NCI-H2081 (cell line): ENCODE measurements around the gene BCORL1.

Experiments
- DNase-seq, 2 experiments: peaks; one replicate each; lab custom pipeline; 2025; lab: John Stamatoyannopoulos, UW

Gene BCORL1

DNA sequence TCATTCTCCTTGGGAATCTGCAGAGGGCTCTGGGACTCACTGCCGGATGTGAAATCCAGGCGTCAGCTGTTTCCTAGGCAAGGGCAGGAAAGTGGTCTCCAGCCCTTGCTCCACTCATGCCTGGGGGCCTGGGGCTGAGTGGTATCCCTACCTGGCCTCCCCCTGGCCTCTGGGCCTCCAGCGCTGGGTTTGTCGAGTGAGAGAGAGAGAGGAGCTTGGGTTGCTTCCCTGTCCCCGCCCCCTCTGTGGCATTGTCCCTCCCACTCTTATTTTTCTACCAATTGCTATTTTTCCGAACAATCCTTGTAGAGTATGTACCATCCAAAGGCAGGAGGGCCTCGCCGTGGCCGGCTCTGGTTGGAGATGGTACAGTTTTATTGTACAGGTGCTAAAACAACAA, 74.8 kb downstream of the BCORL1 start:
- no peak for DNase-seq

DNA sequence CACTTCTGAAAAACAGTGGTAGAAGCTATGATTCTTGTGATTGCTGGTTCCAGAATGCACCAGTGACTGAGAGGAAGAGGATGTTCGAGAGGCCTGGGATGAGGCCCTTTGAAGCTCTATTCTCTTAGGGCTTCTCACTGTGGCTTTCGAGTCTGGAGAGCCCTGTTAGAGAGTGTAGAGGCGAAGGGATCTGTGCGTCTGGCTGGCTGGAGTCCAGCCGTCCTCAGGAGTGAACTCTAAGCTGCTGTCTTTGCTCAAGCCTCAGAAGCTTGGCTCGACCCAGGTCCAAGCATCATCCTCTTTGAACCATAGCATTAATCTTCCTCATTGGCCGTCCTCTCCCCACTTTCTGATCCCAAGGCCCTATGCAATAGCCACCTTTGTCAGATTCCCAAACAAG, 76.2 kb downstream of the BCORL1 start:
- no peak for DNase-seq

DNA sequence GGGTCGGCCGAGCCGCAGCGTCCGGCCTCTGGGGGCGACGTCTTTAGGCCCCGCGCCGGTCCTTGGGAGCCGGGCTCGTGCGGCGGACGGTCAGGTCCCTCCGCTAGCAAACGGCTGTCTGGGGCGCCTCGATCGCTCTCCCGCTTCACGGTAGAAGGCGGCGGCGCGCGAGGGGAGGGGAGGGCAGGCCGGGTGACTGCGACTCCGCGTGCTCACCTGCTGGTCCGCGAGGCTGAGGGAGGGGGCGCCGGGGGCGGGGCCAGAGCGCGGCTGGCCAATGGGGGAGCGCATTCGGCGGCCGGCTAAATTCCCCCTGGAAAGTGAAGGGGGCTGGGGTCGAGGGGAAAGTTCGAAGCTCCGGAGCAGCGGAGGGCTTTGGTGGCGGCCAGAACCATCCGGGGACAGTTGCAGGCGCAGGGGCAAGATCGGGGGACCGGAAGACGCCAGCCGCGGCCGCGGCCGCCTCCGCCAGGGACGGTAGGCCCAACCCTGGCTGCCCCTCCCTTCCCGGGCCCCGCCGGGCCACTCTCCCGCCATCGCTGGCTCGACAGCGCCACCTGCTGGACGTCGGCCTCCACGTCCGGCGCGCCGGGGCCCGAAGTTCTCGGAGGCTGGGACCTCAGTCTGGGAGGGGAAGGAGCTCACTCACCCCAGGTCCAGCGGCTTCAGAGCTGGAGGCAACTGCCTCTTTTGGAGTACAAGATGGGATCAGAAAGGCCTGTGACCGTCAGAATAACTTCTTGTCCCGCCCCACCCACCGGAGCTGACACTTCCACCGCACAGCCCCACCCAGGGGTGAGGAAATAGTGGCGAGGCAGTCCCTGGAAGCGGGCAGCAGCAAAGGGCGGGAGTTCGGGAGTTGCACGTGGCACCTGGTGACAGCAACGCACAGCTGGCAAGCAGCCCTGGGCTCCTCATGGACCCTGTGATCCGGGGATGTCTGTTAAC, 78.0 kb downstream of the BCORL1 start:
- peak; percentile 49 to 61 for DNase-seq

DNA sequence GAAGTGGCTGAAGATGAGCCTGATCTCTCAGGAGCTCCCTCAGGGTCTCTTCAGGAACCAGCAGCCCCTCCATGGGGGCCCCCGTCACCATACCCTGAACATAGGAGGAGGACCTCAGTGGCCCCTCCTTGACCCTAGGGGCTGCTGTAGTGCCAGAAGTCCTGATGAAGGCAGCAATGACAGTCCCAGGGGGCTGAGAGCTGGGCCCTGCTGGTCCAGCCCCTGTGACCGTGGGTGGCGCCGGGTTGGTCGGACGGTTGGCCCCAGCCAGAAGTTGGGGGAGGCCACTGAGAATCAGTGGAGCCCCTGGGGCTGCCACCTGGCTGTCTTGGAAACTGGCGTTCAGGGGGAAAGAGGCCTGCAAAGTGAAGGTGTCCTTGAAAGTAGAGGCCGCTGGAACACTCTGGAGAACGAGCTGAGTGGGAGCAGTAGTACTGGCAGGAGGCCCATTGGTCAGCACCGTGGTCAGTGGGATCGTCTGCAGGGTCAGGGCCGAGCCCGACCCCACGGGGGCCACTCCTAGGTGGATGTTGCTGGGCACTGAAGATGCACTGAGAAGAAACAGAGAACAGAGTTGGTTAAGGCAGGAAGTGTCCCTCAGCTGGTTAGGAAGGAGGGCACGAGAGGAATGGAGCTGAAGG, 84.7 kb downstream of the BCORL1 start:
- DNase-seq = no peak

DNA sequence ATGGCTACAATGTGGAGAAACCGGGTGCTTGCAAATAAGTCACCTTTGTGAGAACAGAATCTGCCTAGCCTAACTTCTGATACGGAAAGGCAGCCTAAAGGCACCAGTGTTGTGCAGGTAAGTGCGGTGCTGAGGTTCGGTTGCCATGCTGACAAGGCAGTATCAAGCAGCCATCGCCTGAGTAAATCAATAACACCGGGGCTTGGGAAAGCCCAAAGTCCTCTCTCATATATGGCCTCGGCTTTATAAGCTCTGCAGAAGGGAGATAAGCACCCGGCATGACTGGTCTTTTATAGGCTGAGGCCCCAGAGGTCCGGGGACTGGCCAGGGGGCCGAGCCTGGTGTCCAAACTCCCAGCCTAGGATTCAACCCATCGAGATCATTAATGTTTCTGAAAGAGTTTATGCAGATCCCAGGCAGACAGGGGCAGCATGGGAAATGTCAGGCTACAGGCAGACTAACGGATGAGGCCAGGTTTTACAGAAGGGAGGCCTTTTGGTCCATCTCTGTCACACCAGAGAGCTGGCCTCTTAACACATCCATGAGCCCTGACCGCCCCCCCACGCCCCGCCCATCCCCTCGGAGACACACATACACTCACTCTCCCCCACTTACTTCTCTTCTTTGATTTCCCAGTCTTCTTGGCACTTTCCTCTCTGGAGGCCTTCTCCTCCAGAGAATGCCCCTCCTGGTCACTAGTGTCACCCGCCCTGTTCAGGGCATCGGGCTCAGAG, 89.3 kb downstream of the BCORL1 start:
- DNase-seq = no peak

DNA sequence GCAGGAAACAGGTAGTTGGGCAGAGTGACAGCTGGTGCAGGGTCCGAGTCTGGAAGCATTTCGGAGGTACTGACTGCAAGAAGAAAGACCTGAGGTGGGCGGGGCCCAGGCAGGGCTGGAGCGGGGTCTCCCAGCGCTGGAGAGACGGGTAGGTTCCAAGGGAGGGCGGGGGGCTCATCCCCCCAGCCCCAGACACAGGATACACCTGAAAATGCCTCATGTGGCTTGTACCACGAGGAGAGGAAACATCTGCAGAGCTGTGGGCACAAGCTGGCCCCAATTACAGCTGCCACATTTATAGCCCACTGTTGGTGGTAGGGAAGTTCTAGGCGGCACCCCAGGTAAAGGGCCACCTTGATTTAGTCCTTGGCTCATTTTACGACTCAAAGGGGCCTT, 89.9 kb downstream of the BCORL1 start:
- no peak for DNase-seq

DNA sequence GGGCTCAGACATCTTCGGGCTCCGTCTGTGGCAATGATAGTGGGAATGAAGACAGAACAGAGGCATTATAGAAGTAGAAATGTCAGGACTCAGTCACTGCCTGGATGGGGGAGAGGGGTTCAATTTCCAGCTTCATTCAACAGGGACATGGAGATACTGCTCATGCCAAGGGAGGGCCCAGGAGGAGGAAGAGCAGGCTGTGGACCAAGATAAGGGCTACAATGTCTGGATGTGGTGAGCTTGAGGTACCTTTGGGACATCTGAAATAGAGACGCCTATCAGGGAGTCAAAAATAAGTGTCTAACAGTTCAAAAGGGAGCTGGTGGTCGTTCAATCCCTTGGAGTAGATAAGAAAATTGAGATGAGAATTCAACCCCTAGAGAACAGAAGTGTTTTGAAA, 93.3 kb downstream of the BCORL1 start:
- no peak for DNase-seq

DNA sequence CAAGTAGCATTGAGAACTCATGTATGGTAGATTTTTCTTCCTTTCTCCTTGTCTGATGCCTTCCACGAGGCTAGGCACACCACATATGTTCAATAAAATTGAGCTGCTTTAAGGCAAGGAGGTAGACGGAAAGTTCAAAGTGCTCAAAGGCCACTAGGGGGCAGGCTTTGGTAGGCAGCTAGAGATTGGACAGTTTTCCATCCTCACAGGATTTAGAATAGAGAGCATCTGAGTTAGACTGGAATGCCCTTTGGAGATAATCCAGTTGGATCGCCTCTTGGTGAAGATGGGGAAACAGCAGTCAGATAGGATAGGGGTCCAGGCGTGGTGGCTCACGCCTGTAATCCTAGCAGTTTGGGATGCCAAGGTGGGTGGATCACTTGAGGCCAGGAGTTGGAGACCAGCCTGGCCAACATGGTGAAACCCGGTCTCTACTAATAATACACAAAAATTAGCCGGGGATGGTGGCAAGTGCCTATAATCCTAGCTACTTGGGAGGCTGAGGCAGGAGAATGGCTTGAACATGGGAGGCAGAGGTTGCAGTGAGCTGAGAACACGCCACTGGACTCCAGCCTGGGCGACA, 97.5 kb downstream of the BCORL1 start:
- DNase-seq = peak; percentile 54 to 57

DNA sequence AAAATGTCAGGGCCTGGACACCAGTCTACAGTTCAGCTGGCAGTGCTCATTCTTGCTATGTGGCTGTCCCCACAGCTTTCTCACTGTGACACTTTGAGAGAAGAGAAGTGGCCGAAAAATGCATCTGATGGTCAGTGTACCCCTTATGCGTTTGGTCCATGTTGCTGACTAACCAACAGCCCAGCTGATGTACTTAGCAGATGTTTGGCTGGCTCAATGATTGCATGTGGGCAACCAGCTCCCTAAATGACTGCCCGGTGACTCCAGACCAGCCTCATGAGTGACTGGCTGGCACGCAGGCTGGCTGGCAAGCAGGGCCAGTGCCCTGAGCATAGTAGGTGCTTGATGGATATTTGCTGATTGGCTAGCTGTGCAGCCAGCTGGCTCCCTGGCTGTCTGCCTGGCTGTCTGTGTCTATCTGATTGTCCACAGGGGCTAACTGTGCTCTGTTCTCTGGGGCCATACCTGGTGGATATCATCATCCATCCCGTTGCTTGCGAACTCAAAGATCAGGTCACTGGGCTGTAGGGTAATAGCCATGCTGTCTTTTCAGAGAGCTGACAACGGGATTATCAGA, 98.4 kb downstream of the BCORL1 start:
- DNase-seq = no peak

DNA sequence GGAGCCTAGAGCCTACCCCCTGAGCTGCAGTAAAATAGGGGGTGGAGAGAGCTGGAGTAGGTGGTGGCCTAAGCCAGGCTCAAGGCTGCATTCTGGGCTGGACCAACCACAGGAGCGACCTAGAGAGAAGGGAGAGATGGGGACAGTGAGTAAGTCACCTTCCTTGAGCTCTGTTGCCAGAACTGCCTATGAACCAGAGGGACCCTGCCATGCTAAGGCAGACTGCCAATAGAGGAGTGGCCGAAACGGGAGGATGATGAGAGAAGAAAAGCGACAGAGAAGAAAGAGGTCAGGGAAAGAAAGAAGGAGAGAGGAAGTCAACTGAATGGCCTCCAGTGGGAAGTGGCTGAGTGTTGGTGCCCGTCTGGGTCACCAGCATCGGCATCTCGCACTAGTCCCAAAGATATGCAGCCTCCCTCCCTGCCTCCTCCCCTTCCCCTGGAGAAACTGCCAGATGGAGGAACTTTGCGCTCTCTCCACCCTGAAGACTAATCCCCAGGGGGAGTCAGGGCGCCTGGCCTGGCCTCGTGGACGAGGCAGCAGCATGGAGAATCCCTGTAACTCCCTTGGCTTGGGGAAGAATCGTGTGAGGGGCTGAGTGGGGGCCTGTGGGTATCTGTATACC, 99.1 kb downstream of the BCORL1 start:
- DNase-seq = no peak

DNA sequence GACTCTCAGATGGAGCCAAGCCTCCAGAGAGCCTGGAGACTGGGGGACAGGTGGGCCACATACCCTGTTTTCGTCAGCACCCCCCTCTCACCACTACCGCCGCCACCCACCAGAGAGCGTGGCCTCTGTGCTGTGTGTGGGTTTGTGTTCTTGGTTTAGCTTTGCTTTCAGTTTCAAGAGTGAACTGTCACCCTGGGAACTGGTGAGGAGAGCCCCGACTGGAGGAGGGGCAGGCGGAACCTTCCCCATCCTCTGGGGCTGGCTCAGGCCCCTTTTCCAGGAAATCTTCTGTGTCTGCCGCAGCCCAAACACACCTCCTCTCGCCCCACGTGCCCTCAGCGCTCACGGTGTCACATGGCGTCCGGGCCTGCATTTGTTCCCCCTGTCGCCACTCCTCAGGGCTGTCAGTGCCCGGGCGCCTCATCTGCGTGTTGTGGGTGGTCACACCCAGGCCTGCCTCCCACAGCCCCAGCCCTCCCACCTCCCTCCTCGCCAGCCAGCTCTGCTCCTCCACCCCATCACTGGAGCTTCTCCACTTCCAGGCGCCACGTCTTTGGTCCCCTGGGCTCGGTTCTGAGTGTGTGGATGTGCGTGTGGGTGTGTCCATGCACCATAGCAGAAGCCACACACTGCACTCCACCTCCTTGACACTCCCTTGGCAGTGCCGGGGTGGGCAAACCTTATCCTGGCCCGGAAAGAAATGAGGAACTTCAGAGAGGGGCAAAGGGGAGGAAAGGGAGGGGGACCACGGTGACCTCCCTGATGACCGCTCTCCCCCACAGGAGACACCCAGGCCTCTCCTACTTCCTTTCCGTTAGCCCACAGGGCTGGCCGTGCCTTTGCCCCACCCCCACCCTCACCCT, 100.0 kb downstream of the BCORL1 start:
- no peak for DNase-seq

DNA sequence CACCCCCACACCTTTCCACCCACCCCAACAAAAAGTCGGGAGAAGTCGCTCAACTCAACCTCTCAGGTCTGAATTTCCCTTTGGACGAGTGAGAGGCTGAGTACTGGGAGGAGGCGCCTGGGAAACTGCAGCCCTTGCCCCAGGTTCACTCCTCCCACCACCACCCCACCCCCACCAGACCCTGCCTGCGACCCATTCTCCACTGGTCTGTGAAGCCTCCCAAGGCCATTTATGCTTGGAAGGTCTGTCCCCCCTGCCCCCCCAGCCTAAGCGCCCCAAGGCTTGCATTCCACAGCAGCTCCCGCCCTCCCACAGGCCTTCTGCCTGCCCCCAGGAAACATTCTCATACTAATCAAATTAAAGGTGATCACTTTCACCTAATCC, 100.7 kb downstream of the BCORL1 start:
- DNase-seq = no peak

DNA sequence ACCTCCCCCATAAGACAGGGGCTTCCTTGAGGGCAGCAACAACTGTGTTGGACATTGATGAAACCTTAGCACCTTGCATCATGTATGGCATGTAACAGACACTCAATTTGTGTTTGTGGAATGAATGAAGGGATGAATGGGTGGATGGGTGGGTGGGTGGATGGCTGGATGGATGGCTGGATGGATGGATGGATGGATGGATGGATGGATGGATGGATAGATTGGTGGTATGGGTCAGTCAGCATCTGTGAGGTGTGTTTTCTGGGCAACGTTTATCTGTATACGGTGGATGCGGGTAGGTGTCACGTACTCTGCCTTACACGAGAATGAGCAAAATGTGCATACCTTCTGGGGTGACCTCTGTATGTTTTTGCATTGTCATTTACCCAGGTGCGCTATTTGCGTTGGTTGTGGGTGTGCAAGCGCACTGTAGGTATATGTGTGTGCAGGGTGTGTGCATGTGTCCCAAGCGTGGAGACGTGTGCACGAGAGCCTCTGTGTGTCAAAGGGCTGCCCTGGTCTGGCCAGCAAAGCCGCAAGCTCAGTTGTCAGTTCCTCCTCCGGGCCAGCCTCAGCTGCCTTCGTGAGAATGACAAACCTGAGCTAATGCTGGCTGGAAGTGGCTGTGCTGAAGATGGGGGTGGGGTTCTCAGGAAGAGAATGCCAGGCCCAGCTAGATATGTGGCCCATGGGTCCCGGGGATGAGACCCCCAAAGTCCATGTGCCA, 101.4 kb downstream of the BCORL1 start:
- DNase-seq = no peak

DNA sequence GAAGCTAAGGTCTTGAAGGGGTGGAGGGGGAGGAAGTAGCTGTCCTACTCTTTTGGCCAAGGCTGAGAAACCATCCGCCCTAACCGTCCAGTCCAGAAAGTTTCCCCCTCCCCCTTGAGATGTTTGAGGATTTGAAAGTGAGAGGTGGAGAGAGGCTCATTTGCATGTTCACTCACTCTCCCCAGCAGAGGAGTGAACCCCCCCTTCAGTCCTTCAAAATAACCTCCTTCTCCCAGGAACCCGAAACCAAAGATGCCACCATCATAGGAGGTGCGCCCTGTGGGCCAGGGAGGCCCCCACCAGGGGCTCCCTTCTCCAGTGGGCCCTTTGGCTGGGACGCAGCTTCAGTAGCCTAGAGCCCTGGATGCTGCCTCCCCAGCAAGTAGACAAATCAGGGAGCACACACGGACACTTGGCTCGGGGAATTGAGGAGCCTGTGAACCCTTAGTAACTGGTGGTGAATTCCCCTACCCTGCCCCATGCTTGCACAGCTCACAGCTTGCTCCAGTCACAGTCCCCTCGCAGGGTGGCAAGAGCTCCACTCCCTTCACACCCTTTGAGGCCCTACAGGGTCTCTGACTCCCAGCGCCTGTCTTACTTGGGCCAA, 102.3 kb downstream of the BCORL1 start:
- DNase-seq = no peak

DNA sequence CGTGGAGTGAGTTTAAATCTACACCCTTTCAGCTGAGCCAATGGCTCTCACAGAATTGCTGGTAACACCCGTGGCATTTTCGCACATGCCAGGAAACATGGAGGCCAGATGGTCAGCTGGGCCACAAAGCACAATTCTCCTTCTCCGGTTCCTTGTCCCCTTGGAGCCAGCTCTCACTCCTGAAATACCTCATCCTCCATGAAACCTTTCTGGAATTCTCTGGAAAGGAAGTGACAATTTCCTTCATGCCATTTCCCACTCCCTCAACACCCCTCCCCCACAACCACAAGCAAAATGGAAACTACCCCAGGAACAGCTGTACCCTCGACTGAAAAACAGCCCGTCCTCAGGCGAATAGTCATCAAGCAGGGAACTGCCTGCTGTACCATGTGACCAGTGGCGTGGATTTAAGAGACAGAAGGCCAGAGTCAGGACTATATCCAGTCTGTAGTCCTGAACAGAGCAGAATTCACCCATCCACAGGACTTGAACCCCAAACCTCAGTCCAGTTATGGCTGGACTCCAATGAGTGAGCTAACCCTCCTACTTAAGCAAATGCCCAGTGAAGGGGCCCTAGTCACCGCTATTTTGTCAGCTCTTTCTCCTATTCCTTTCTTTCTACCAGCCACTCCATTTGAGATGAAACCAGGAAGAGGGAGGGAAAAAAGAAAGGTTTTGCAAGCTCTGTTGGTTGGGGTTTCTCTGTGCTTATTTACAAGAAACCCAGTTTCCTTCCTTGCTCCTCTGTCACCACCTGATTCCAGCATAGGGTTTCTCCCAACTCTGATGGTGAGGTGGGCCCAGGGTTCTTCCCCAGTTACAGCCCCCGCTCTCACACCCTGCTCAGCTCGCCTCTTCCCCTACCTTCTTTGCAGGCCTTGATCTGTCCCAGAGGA, 103.4 kb downstream of the BCORL1 start:
- no peak for DNase-seq

DNA sequence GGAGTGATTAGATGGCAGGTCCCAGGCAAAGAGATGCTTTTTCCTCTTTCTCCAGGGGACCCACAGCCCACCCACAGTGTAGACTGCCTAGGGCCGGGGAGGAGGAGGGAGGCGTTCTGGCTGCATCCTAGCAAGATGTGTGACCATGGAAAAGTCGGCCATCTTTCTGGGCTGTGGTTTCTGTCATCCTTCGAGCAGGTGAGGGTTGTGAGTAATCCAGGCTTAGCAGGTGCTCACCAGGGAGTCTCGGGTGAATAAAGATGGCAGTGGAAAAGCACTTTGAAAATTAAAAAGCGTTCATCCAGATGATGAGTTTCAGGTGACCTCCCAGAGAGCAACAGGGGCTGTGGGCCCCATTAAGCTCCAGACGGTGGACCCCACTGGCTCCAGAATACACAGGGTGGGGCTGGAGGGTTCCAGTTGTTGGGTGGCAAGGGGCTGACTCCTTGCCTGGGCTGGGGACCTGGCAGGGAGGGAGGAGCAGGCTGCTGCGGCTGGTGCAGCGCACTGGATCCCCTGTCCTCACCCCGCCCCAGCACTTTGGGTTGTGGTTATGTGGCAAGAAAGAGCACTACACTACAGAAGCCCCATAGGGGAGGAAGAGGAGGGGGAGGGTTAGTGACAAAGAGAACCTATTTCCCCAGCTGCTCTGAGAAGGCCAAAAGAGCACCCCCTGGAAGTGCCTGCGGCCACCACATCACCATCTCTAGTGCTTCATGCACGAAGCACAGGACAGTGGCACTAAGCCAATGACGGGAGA, 104.2 kb downstream of the BCORL1 start:
- DNase-seq = no peak

DNA sequence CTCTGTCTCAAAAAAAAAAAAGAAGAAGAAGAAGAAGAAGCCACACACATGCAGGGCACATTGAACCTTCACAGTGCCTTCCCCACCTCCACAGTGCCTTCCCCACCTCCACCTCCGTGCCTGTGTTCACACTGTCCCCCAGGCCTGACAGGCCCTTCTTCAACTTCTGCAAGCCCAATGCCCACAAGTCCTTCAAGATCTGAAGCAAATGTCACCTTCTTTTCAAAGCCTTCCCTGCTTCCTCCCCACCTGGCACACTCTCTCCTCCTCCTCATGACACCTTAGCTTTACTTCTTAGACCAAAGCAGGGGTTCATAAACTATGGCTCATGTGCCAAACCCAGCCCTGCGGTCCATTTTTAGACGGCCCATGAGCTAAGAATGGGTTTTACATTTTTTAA, 107.9 kb downstream of the BCORL1 start:
- no peak for DNase-seq
